Mesenchymal stem cell (in vitro differentiated cells and primary cell): ENCODE results near the gene THSD7A.

Source experiments
- DNase-seq: peaks from one replicate; pipeline ENCODE4 v3.0.0-alpha.2; 2013
- H2AFZ ChIP-seq: one replicate; pipeline ENCODE4 v1.6.1; 2013; ENCODE audit warnings: low read depth, mild to moderate bottlenecking, control low read depth, inconsistent platforms, low read length, moderate library complexity
- H2AK5ac ChIP-seq: 2 replicates; pipeline ENCODE4 v1.6.1; 2013; ENCODE audit warnings: low read length, moderate library complexity, mild to moderate bottlenecking, inconsistent platforms; ENCODE audit not compliant: severe bottlenecking
- H2BK120ac ChIP-seq: one replicate; pipeline ENCODE4 v1.6.1; 2013; ENCODE audit warnings: low read depth, mild to moderate bottlenecking, inconsistent platforms, low read length, moderate library complexity
- H2BK12ac ChIP-seq, 2 experiments: one replicate each; pipeline ENCODE4 v1.6.1; 2013; ENCODE audit warnings: inconsistent platforms in 2 of 2, low read length in 2 of 2, mild to moderate bottlenecking in 2 of 2, moderate library complexity in 2 of 2, control low read depth in 1 of 2
- H2BK15ac ChIP-seq: one replicate; pipeline ENCODE4 v1.6.1; 2013; ENCODE audit warnings: mild to moderate bottlenecking, low read depth, inconsistent platforms; ENCODE audit not compliant: poor library complexity, severe bottlenecking
- H2BK5ac ChIP-seq: 2 replicates; pipeline ENCODE4 v1.6.1; 2013; ENCODE audit warnings: low read depth, mild to moderate bottlenecking, low read length, control low read depth, inconsistent platforms; ENCODE audit not compliant: poor library complexity, severe bottlenecking
- H3K14ac ChIP-seq, 2 experiments: one replicate each; pipeline ENCODE4 v1.6.1; 2013; ENCODE audit warnings: inconsistent platforms in 2 of 2, low read length in 2 of 2, control low read depth in 1 of 2, mild to moderate bottlenecking in 1 of 2, moderate library complexity in 1 of 2
- H3K18ac ChIP-seq, 2 experiments: one replicate each; pipeline ENCODE4 v1.6.1; 2013; ENCODE audit warnings: inconsistent platforms in 2 of 2, low read length in 2 of 2, control low read depth in 1 of 2, low read depth in 1 of 2, mild to moderate bottlenecking in 1 of 2
- H3K23ac ChIP-seq, 2 experiments: one replicate each; pipeline ENCODE4 v1.6.1; 2013; ENCODE audit warnings: inconsistent platforms in 2 of 2, low read length in 2 of 2, mild to moderate bottlenecking in 2 of 2, moderate library complexity in 2 of 2, control low read depth in 1 of 2
- H3K27ac ChIP-seq: 2 replicates; pipeline ENCODE4 v1.5.1; 2013; ENCODE audit warnings: mild to moderate bottlenecking, moderate library complexity, low read length, control low read depth, inconsistent platforms; ENCODE audit not compliant: poor library complexity, severe bottlenecking
- H3K27me3 ChIP-seq, 2 experiments: 2 replicates each; pipeline versions ENCODE4 v1.6.1 to v1.7.0; 2013; ENCODE audit warnings: low read length in 2 of 2, mild to moderate bottlenecking in 2 of 2, moderate library complexity in 2 of 2, control low read depth in 1 of 2, inconsistent platforms in 1 of 2; ENCODE audit not compliant: control insufficient read depth in 1 of 2, insufficient read depth in 1 of 2
- H3K36me3 ChIP-seq, 2 experiments: 2 replicates each; pipeline versions ENCODE4 v1.6.1 to v1.7.0; 2013; ENCODE audit warnings: low read length in 2 of 2, control low read depth in 1 of 2, inconsistent platforms in 1 of 2, low read depth in 1 of 2, mild to moderate bottlenecking in 1 of 2; ENCODE audit not compliant: insufficient read depth in 2 of 2, control insufficient read depth in 1 of 2
- H3K4ac ChIP-seq, 2 experiments: one replicate each; pipeline ENCODE4 v1.6.1; 2013; ENCODE audit warnings: inconsistent platforms in 2 of 2, low read length in 2 of 2, mild to moderate bottlenecking in 2 of 2, moderate library complexity in 2 of 2, control low read depth in 1 of 2, low read depth in 1 of 2
- H3K4me1 ChIP-seq: 2 replicates; pipeline ENCODE4 v1.6.1; 2013; ENCODE audit warnings: low read depth, low read length, control low read depth; ENCODE audit not compliant: control insufficient read depth, insufficient read depth
- H3K4me2 ChIP-seq: 2 replicates; pipeline ENCODE4 v1.6.1; 2013; ENCODE audit warnings: low read length, mild to moderate bottlenecking, inconsistent platforms; ENCODE audit not compliant: poor library complexity, severe bottlenecking
- H3K4me3 ChIP-seq, 2 experiments: 2 replicates each; pipeline versions ENCODE4 v1.5.1 to v1.7.0; 2013; ENCODE audit warnings: low read length in 2 of 2, mild to moderate bottlenecking in 2 of 2, control low read depth in 1 of 2, low read depth in 1 of 2; ENCODE audit not compliant: insufficient read depth in 1 of 2
- H3K79me1 ChIP-seq: replicated peaks from 2 replicates; pipeline ENCODE4 v1.6.1; 2013; ENCODE audit warnings: mild to moderate bottlenecking, control low read depth, low read length, inconsistent platforms; ENCODE audit not compliant: poor library complexity, severe bottlenecking
- H3K9ac ChIP-seq: 2 replicates; pipeline ENCODE4 v1.7.0; 2013; ENCODE audit warnings: mild to moderate bottlenecking, low read length, moderate library complexity
- H3K9me3 ChIP-seq: 2 replicates; pipeline ENCODE4 v1.7.0; 2013; ENCODE audit warnings: mild to moderate bottlenecking, low read length; ENCODE audit not compliant: control insufficient read depth
- H4K8ac ChIP-seq: one replicate; pipeline ENCODE4 v1.6.1; 2013; ENCODE audit warnings: inconsistent platforms, mild to moderate bottlenecking, low read length, moderate library complexity
- H4K91ac ChIP-seq: one replicate; pipeline ENCODE4 v1.6.1; 2013; ENCODE audit warnings: mild to moderate bottlenecking, low read length, inconsistent platforms
- WGBS: methylation state at CpG from one replicate; pipeline ENCODE4 v1.1.7; 2013; ENCODE audit warnings: mixed read lengths; 5-methylcytosine and 5-hydroxymethylcytosine counted together

THSD7A gene

DNA sequence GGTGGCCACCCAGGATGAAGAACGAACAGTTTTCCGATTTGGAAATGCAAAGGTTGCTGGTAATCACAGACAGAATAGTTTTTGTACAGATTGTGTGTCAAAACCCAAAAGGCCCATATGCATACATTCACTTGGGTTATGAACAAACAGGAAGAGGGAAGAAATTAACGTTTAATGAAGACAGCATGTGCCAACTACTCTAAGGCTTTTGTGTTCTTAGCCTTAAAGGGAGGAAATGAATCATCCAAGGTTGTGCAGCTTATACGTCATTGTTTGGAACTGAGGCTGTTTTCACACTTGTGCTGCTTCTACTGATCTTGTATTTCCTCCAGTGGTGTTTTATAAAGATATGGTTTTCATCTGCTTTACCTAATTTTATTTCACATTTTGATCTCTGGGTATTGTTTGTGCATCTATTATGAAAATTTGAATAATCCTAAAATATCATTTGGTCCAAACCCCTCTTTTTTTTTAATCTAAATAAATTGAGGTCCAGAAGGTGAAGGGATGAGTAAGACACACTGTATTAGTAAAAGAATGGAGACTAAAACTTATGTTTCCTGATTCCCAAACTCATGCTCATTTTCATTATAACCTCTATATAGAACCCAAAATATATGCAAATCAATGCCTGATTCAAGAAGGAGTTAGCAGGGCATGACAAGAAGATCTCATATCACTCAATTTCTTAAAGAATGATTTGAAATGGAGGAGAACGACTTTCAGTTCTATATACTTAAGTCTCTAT is 373.1 kb downstream of the THSD7A start:
- H2AFZ ChIP-seq: no peak overlapping the region
- H2AK5ac ChIP-seq: no peak overlapping the region
- no peak overlapping the region for H3K18ac ChIP-seq
- no peak overlapping the region for H3K9ac ChIP-seq
- H3K4ac ChIP-seq: no peak overlapping the region
- no peak overlapping the region for H4K91ac ChIP-seq
- DNase-seq: peak; percentile 90
- no peak overlapping the region for H2BK12ac ChIP-seq
- H4K8ac ChIP-seq: no peak overlapping the region
- no peak overlapping the region for H3K4me2 ChIP-seq
- H3K36me3 ChIP-seq: no peaks in the 10 kb centered on the region
- no peak overlapping the region for H2BK15ac ChIP-seq
- no peaks in the 10 kb centered on the region for H3K9me3 ChIP-seq
- H3K79me1 ChIP-seq: no peaks in the 10 kb centered on the region
- no peaks in the 10 kb centered on the region for H3K4me1 ChIP-seq
- no peak overlapping the region for H3K14ac ChIP-seq
- 41% methylated on average over 4 of the region's 5 CpGs for WGBS
- no peaks in the 10 kb centered on the region for H3K27me3 ChIP-seq
- H3K27ac ChIP-seq: no peak overlapping the region
- H2BK120ac ChIP-seq: no peak overlapping the region
- no peak overlapping the region for H3K4me3 ChIP-seq
- no peak overlapping the region for H2BK5ac ChIP-seq
- no peak overlapping the region for H3K23ac ChIP-seq

DNA sequence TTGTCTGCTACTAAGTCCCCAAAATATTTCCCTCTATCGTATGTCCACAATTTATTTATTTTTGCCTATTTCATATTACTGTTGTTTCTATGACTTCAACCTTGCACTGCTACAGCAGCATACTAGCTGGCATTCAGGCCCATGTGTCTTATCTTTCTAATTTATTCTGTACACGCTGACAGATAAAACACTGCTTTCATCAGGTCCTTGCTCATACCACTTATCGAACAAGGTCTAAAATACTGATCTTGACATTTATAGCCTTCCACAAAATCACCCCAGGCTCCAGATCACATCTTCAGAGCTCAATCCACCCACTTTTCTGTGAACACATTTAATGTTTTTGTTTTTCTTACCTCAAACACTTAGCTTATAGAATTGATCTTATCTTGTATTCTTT is 374.6 kb downstream of the THSD7A start:
- Histone ChIP-seq H3K4me1 (no peaks in the 10 kb centered on the region), H3K27me3 (no peaks in the 10 kb centered on the region), H4K8ac (no peak overlapping the region), H3K18ac (no peak overlapping the region), H4K91ac (no peak overlapping the region), H3K4me3 (no peak overlapping the region), H3K27ac (no peak overlapping the region), H3K9me3 (no peaks in the 10 kb centered on the region), H2BK5ac (no peak overlapping the region), H3K14ac (no peak overlapping the region), H3K23ac (no peak overlapping the region), H3K79me1 (no peaks in the 10 kb centered on the region), H2AK5ac (no peak overlapping the region), H2BK15ac (no peak overlapping the region), H2AFZ (no peak overlapping the region), H3K4ac (no peak overlapping the region), H3K4me2 (no peak overlapping the region), H3K36me3 (no peaks in the 10 kb centered on the region), H2BK12ac (no peak overlapping the region), H3K9ac (no peak overlapping the region), H2BK120ac (no peak overlapping the region)
- no peak for DNase-seq
- 93% methylated on average over 3 of the region's 3 CpGs for WGBS

DNA sequence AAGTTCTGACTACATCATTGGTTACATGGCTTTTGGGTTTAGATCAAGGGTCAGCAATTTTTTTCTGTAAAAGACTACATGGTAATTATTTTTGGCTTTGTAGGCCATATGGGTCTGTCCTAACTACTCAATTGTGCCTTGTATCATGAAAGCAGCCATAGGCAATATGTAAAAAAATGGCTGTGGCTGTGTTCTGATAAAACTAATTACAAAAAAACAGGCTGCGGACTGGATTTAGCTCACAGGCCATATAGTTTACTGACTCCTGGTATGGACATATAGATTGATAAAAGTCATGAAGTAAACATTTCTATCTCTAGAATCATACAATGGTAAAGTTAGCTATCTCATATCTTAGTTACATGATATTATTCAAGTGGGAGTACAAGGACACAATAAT is 375.4 kb downstream of the THSD7A start:
- H3K4me1 ChIP-seq: no peaks in the 10 kb centered on the region
- no peak overlapping the region for H3K4me3 ChIP-seq
- no peak overlapping the region for H3K9ac ChIP-seq
- H2AFZ ChIP-seq: no peak overlapping the region
- H3K36me3 ChIP-seq: no peaks in the 10 kb centered on the region
- H2BK5ac ChIP-seq: no peak overlapping the region
- H3K4me2 ChIP-seq: no peak overlapping the region
- no peak overlapping the region for H2BK12ac ChIP-seq
- no peak overlapping the region for H2BK15ac ChIP-seq
- H2AK5ac ChIP-seq: no peak overlapping the region
- WGBS: no CpG with 5 or more reads among the region's 1 CpG
- no peak overlapping the region for H3K23ac ChIP-seq
- no peak for DNase-seq
- H3K14ac ChIP-seq: no peak overlapping the region
- no peaks in the 10 kb centered on the region for H3K27me3 ChIP-seq
- H3K4ac ChIP-seq: no peak overlapping the region
- no peak overlapping the region for H4K91ac ChIP-seq
- H3K79me1 ChIP-seq: no peaks in the 10 kb centered on the region
- H3K9me3 ChIP-seq: no peaks in the 10 kb centered on the region
- H4K8ac ChIP-seq: no peak overlapping the region
- H3K18ac ChIP-seq: no peak overlapping the region
- no peak overlapping the region for H3K27ac ChIP-seq
- no peak overlapping the region for H2BK120ac ChIP-seq

DNA sequence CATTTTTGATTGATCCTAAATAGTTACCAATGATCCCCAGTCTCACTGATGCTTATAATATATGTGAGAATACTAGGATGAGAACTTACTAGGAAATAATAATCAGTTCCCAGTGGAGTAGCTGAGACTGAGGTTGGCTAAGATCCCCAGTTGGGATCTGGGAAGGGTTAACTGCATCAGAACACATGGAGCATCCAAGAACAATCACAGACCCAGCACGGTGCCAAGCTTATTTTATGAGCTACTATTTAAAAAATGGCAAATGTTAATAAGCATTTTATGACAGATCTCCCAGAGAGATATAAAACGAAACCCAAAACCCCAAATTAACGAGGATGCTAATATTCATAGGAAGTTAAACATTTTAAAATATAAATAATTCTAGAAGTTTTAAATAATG is 379.5 kb downstream of the THSD7A start:
- H3K23ac ChIP-seq: no peak overlapping the region
- no peak overlapping the region for H3K14ac ChIP-seq
- H3K4me1 ChIP-seq: no peaks in the 10 kb centered on the region
- H2BK12ac ChIP-seq: no peak overlapping the region
- no peak overlapping the region for H3K18ac ChIP-seq
- no peak overlapping the region for H4K8ac ChIP-seq
- H3K27me3 ChIP-seq: no peaks in the 10 kb centered on the region
- no peaks in the 10 kb centered on the region for H3K9me3 ChIP-seq
- no peak overlapping the region for H4K91ac ChIP-seq
- H3K4me3 ChIP-seq: no peak overlapping the region
- WGBS: no CpG with 5 or more reads among the region's 3 CpGs
- no peak overlapping the region for H3K27ac ChIP-seq
- H2AFZ ChIP-seq: no peak overlapping the region
- H3K4me2 ChIP-seq: no peak overlapping the region
- H3K79me1 ChIP-seq: no peaks in the 10 kb centered on the region
- H2BK120ac ChIP-seq: no peak overlapping the region
- no peak overlapping the region for H2BK5ac ChIP-seq
- no peak for DNase-seq
- no peak overlapping the region for H2AK5ac ChIP-seq
- H3K9ac ChIP-seq: no peak overlapping the region
- H2BK15ac ChIP-seq: no peak overlapping the region
- H3K36me3 ChIP-seq: no peaks in the 10 kb centered on the region
- no peak overlapping the region for H3K4ac ChIP-seq
